Measurements from ENCODE around the gene SMAD5. TPM values are rescaled to one million over a fixed set of nuclear protein-coding genes. Genes with fewer than 3 reads are reported as not detected.

SMAD5 gene
- total and polyA plus RNA-seq, 2 of the 8 experiments (the other 6 are each of a cell fraction or from before 2014, with no cell fraction given), result 30.2 to 60.5 TPM

GRCh38 chr5:136094913-136095641, 37.6 kb upstream of the SMAD5 start:
- Histone ChIP-seq H3K14ac (ENCODE audit: insufficient read length) (no peak overlapping the region), H3K23me2 (ENCODE audit: low read depth, low read length) (0 out of 2 replicates have a peak, but pooled peaks cover 1% of the 10 kb centered on the region), H2BK5ac (ENCODE audit: low read depth, low read length) (no peak overlapping the region), H3K9me3 (ENCODE audit: insufficient read depth in 2 of 2, low read depth in 1 of 2, low read length in 1 of 2) (no peaks in the 10 kb centered on the region), H2AFZ (ENCODE audit: low read length) (no peak overlapping the region), H3K4me1 (replicated peaks in 1 of 4; ENCODE audit: control insufficient read depth in 3 of 4, insufficient read depth in 4 of 4, low read length in 3 of 4) (peaks cover 3 to 6% (median 4%) of the 10 kb centered on the region in 4 experiments; a peak in 4 of 7 replicates), H3K36me3 (ENCODE audit: control insufficient read depth in 2 of 4, insufficient read depth in 4 of 4, low read length in 3 of 4) (no peaks in the 10 kb centered on the region), H2AK5ac (ENCODE audit: low read depth, low read length) (no peak overlapping the region), H3K4ac (replicated peaks; ENCODE audit: insufficient read length, low read depth, low read length) (no peak overlapping the region), H3K4me2 (ENCODE audit: insufficient read depth in 1 of 2, low read depth in 2 of 2, low read length in 2 of 2) (no peak overlapping the region), H3K18ac (ENCODE audit: extremely low read depth, low read length) (no peak overlapping the region), H3K79me1 (ENCODE audit: low read depth, low read length) (no peaks in the 10 kb centered on the region), H3K23ac (ENCODE audit: insufficient read length) (no peak overlapping the region), H2BK12ac (ENCODE audit: low read depth, low read length) (no peak overlapping the region), H3K27me3 (replicated peaks in 1 of 4; ENCODE audit: control insufficient read depth in 3 of 4, extremely low read depth in 1 of 4, insufficient read depth in 3 of 4, low read length in 3 of 4) (no peaks in the 10 kb centered on the region), H3K56ac (replicated peaks; ENCODE audit: insufficient read length, low read depth, low read length) (no peak overlapping the region), H3K79me2 (ENCODE audit: control insufficient read depth in 1 of 2, insufficient read depth in 2 of 2, low read length in 2 of 2) (no peaks in the 10 kb centered on the region), H2BK20ac (ENCODE audit: low read length) (no peak overlapping the region), H4K91ac (replicated peaks; ENCODE audit: insufficient read length, low read length) (no peak overlapping the region), H3K9ac (replicated peaks in 1 of 4; ENCODE audit: extremely low read depth in 1 of 4, low read depth in 3 of 4, low read length in 3 of 4) (no peak overlapping the region), H4K8ac (ENCODE audit: extremely low read depth, insufficient read depth, low read length) (no peak overlapping the region), H4K5ac (ENCODE audit: insufficient read length, low read depth, low read length) (no peak overlapping the region), H2BK15ac (ENCODE audit: low read length) (no peak overlapping the region), H3K4me3 (ENCODE audit: extremely low read depth in 1 of 4, insufficient read depth in 2 of 4, low read depth in 3 of 4, low read length in 4 of 4) (no peak overlapping the region), H3K27ac (ENCODE audit: low read depth, low read length) (no peak overlapping the region), H2BK120ac (replicated peaks; ENCODE audit: low read depth, low read length) (no peak overlapping the region), H4K20me1 (replicated peaks in 1 of 2; ENCODE audit: control insufficient read depth in 1 of 2, insufficient read depth in 2 of 2, low read length in 2 of 2) (no peaks in the 10 kb centered on the region)
- ChIA-PET POLR2A (ENCODE audit: partially characterized antibody) (no interaction called here), CTCF (ENCODE audit: partially characterized antibody) (interaction anchor here (1.4 to 8.0 kb wide), 3 partner anchors 12 to 204 kb away, joined by 3 to 46 read pairs (median 3); no protein-coding TSS in a partner anchor)
- 92% methylated on average over 8 of the region's 8 CpGs; no CpG with 5 or more reads in 1 of the 2 experiments for WGBS, 2 experiments (ENCODE audit: extremely low coverage in 1 of 2, insufficient coverage in 1 of 2, insufficient read length in 1 of 2, insufficient replicate concordance in 2 of 2, low coverage in 1 of 2, low lambda C conversion rate in 2 of 2, missing lambda C conversion rate in 1 of 2)
- no peak for FAIRE-seq
- no peak for DNase-seq (ENCODE audit: low read depth in 1 of 2, low spot score in 2 of 2)
- TF ChIP-seq SIX5 (IDR thresholded peaks at IDR 0.05; ENCODE audit: low read depth, low read length) (no peak), POLR2A (IDR thresholded peaks at IDR 0.05; ENCODE audit: control extremely low read depth in 1 of 2, low read depth in 2 of 2, low read length in 2 of 2) (no peak), TAF7 (optimal IDR thresholded peaks at IDR 0.05; ENCODE audit: borderline replicate concordance, low read depth, low read length) (no peak), NANOG (IDR thresholded peaks at IDR 0.05; ENCODE audit: insufficient read depth, low read depth, low read length, poor library complexity, severe bottlenecking) (no peak), MAFK (IDR thresholded peaks at IDR 0.05; ENCODE audit: low read depth, low read length) (no peak), TCF12 (IDR thresholded peaks at IDR 0.05; ENCODE audit: low read depth, low read length) (no peak), RAD21 (IDR thresholded peaks at IDR 0.05 in 1 of 2, conservative IDR thresholded peaks at IDR 0.05 in 1 of 2; ENCODE audit: low read depth in 2 of 2, low read length in 2 of 2) (no peak), TAF1 (IDR thresholded peaks at IDR 0.05; ENCODE audit: low read depth, low read length) (no peak), GABPA (IDR thresholded peaks at IDR 0.05; ENCODE audit: borderline replicate concordance, insufficient read depth, low read length) (no peak), SP4 (IDR thresholded peaks at IDR 0.05; ENCODE audit: low read length) (no peak), SIRT6 (IDR thresholded peaks at IDR 0.05; ENCODE audit: low read length) (no peak), KDM5A (IDR thresholded peaks at IDR 0.05; ENCODE audit: low read length) (no peak), EZH2 (IDR thresholded peaks at IDR 0.05; ENCODE audit: low read depth, low read length, severe bottlenecking) (no peak), FOSL1 (IDR thresholded peaks at IDR 0.05; ENCODE audit: insufficient read depth, low read depth, low read length) (no peak)

All from H1 (cell line).